GM10266 (cell line): ENCODE measurements around the gene SYCE3.
"Not testable (repeated sequence)": the region's sequence is repeated elsewhere in the genome, so short reads cannot be mapped to it uniquely, and the experiment has no call there.

Experiments used
- DNase-seq: peaks from one replicate; pipeline ENCODE4 v3.0.0; 2012; ENCODE audit errors: extremely low spot score
- TF ChIP-seq, protein P1 (sequence below): IDR thresholded peaks from 2 replicates; pipeline ENCODE4 v1.5.1; 2012; ENCODE audit warnings: mild to moderate bottlenecking, low read depth; ENCODE audit not compliant: control insufficient read depth, insufficient read depth; ENCODE audit errors: missing control alignments

SYCE3 gene, protein sequence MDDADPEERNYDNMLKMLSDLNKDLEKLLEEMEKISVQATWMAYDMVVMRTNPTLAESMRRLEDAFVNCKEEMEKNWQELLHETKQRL

DNA sequence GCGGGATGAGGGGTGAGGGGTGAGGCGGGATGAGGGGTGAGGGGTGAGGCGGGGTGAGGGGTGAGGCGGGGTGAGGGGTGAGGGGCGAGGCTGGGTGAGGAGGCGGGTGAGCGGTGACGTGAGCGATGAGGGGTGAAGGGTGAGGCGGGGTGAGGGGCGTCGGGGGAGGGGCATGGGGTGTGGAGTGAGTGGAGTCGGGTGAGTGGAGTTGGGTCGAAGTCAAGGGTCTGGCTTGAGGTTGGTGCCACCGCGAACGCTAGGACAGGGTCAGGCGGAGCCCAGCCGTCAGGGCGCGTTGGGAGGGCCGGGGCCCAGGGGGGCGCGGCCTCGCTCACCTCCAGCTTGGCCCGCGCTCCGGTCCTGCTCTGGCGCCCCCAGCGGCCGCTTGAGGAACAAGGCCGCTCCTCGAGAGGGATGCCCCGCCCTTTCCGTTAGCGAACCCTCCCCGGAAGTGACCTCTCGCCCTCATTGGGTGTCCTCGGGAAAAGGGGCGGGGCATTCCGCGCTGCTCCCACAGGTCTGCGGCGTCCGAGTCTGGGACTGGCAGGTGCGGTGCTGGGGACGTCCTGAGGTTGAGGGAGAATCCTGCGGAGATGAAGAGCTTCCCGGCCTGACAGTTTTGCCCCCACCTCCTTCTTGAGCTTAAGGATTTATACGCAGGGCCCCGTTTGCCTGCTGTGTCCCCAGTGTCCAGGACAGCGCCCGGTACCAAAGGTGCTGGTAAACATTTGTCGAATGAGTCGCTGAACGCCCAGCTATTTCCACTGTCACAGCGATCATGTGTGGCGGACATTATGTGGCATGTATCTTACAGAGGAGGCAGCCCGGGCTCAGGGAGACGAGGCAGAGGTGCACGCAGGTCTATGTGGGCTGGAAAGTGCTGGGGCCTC lies at the start of gene SYCE3:
Gene SYCE3 (minus strand): TSS at position 397 of the 890 bp plus-strand sequence. CDS start 6,514 bp downstream, outside the sequence.
- TF ChIP-seq, protein P1, sequence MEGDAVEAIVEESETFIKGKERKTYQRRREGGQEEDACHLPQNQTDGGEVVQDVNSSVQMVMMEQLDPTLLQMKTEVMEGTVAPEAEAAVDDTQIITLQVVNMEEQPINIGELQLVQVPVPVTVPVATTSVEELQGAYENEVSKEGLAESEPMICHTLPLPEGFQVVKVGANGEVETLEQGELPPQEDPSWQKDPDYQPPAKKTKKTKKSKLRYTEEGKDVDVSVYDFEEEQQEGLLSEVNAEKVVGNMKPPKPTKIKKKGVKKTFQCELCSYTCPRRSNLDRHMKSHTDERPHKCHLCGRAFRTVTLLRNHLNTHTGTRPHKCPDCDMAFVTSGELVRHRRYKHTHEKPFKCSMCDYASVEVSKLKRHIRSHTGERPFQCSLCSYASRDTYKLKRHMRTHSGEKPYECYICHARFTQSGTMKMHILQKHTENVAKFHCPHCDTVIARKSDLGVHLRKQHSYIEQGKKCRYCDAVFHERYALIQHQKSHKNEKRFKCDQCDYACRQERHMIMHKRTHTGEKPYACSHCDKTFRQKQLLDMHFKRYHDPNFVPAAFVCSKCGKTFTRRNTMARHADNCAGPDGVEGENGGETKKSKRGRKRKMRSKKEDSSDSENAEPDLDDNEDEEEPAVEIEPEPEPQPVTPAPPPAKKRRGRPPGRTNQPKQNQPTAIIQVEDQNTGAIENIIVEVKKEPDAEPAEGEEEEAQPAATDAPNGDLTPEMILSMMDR, result peak; percentile 96
- DNase-seq, result peak; percentile 98

DNA sequence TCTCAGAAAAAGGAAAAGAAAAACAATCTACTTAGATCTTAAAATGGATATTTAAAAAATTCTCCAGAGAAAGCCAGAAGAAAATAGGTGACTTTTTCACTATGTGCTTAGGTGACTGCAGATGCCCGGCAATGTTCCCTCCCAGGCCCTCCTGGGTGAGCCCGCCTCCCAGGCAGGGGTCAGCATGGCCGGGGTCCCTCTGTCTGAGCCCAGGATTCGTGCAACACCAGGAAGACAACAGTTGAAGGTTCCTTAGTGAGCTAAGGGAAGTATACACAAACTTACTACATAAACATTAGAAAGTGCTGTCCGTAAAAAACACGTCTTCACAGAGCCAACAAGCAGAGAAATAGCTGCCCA lies 49.4 kb upstream of the SYCE3 start:
- no peak for DNase-seq
- TF ChIP-seq, protein P1, result no peak

DNA sequence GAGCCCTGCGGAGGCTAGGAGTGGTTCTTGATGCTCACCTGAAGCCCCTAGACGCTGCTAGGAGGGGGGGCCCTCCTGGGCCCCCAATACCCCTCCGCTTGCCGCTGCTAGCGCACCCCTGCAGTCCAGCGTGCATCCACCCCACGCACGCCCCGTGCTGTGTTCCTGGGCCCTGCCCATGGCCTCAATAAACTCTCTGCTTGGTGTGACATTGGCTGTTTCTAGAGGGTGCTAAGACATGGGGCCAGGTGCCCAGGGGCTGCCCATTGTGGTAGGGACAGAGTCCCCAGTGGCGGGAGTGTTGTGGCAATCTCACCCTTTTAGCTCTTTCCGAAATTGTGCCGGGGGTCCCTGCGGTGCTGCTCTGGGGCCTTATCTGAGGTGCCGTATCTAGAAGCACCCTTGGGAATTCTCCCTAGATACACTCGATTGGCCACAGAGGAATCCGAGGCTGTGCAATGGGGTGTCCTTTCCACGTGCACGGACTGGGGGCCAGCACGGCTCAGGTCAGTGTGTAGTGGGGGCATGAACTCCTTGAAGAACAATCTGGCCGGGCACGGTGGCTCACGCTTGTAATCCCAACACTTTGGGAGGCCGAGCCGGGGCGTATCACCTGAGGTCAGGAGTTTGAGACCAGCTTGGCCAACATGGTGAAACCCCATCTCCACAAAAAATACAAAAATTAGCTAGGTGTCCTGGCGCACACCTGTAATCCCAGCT lies 48.8 kb upstream of the SYCE3 start:
- DNase-seq, result no peak

DNA sequence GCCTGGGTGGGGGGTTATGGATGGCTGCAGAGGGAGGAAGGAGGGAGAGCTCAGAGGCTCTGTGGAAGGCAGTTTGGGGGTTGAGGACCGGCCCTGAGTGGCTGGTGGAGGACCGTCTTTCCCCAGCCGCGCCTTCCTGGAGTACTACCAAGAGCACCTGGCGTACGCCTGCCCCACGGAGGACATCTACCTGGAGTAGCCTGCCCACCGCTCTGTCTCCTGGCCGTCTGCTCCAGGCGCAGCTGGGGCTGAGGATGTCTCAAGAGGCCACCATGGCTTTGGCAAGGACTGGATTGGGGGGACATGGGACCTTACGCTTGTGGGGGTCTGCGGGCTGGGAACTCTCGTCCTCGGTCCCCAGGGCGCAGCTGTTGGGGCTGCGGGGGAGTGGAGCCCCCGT lies 47.9 kb upstream of the SYCE3 start:
- no peak for DNase-seq
- TF ChIP-seq, protein P1, result no peak

More for the DNA sequence above, 48.8 kb upstream of the SYCE3 start:
- TF ChIP-seq, protein P1, result no peak

DNA sequence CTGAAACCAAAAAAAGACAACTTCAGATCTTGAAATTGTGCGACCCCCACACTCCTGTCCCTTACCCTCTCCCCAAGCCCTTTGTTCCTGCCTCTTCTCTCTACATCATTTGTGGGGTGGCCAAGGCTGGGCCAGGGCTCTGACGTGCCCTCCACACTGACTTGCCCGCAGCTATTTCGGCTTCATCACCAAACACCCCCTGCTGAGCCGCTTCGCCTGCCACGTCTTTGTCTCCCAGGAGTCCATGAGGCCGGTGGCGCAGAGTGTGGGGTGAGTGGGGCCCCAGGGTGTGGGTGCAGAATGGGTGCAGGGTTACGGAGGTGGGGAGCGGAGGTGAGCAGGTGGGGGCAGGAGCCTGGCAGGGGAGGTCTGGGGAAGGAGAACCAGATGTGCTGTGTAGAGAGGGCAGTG lies 47.3 kb upstream of the SYCE3 start:
- DNase-seq, result no peak
- TF ChIP-seq, protein P1, result no peak

DNA sequence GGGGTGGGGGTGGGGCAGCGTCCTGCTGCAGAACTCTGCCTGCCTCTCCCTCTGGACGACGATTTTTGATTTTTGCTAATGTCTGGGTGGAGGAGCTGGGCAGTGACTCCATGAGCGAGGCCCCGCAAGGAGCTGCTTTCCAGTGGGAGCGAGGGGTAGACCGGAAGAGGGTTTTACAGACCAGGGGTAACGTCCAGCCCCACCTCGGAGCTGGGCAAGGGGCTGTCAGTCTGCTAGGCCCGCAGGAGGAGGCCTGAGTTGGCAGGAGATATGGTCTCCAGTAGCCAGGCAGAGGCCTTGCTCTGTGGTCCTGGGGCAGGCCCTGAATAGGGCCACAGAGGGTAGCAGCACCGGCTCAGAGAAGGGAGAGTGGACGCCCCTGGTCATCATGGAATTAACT lies 46.9 kb upstream of the SYCE3 start:
- DNase-seq, result no peak
- TF ChIP-seq, protein P1, result no peak

DNA sequence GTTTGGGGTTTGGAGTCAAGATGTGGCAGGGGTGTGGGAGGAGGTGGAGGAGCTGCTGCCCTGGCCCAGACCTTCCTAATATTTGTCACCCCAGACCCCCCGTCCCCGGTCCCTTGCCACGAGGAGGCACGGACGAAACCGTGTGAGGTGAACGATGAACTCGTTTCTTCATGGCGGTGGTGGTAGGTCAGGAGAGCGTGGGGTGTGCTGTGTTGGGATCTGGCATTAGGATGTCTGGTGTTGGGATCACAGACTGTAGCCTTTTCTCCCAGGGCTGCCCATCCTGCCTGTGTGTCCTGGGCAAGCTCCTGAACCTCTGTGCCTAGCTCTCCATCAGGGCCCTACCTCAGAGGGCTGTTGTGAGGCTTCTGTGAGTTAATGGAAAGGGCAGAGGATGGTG lies 46.3 kb upstream of the SYCE3 start:
- TF ChIP-seq, protein P1, result no peak
- DNase-seq, result no peak

DNA sequence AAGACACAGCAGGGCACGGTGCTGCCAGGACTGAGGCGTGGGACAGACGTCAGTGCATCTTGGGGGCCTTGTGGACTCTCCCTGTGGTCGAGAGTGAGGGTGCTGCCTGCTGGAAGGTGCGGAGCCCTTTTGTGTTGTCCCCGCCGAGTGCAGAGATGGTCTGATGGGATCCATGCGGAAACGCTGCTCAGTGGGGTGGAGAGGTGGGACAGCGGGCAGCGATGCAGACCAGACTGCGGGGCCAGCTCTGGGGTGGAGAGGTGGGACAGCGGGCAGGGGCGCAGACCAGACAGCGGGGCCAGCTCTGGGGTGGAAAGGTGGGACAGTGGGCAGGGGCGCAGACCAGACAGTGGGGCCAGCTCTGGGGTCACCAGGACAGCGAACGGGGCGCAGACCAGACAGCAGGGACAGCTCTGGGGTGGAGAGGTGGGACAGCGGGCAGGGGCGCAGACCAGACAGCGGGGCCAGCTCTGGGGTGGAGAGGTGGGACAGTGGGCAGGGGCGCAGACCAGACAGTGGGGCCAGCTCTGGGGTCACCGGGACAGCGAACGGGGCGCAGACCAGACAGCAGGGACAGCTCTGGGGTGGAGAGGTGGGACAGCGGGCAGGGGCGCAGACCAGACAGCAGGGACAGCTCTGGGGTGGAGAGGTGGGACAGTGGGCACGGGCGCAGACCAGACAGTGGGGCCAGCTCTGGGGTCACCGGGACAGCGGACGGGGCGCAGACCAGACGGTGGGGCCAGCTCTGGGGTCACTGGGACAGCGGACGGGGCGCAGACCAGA lies 45.5 kb upstream of the SYCE3 start:
- not testable (repeated sequence) for DNase-seq
